Dedifferentiated amniotic fluid mesenchymal stem cell (primary cell): Measurements from ENCODE around the gene OTUD4.
A peak's percentile ranks its signal among the peaks of the same experiment; 100 is the strongest.
"Not testable (repeated sequence)": the region's sequence is repeated elsewhere in the genome, so short reads cannot be mapped to it uniquely, and the experiment has no call there.

Experiments used
- DNase-seq: peaks from one replicate; pipeline ENCODE4 v3.0.0-alpha.2; 2016; ENCODE audit errors: extremely low spot score

OTUD4 gene

GRCh38 chr4:145180298-145181090 lies at the start of gene OTUD4:
Gene OTUD4, minus strand, starts transcription at chr4:145180589. Its CDS starts 616 bp downstream, at chr4:145179973.
- peak; percentile 91 for DNase-seq

GRCh38 chr4:145223228-145223627 lies 42.8 kb upstream of the OTUD4 start:
- DNase-seq, result not testable (repeated sequence)

DNA sequence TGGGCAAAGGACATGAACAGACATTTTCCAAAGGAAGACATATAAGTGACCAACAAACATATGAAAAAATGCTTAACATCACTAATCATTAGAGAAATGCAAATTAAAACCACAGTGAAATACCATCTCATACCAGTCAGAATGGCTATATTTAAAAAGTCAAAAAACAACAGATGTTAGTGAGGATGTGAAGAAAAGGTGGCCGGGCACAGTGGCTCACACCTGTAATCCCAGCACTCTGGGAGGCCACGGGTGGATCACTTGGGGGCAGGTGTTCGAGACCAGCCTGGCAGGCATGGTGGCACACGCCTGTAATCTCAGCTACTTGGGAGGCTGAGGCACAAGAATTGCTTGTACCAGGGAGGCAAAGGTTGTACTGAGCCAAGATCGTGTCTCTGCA lies 41.1 kb upstream of the OTUD4 start:
- not testable (repeated sequence) for DNase-seq

DNA sequence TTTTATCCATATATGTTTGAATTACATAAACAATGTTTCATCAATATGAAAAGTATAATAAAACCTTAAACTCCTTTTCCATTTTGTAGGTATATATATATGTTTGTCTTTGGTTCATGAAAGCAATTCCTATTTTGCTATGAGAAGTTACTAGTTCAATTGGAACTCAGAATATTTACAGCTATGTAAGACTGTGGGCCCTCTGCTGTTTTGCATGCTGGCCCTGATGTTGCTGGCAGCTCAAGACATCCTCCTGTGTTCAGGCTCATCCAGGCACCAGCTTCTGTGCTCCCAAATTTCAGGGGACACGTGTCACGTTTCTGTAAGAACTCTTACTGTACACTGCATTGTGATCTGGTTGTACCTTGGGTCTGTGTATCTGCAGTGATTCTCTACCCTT lies 38.7 kb upstream of the OTUD4 start:
- DNase-seq, result no peak

DNA sequence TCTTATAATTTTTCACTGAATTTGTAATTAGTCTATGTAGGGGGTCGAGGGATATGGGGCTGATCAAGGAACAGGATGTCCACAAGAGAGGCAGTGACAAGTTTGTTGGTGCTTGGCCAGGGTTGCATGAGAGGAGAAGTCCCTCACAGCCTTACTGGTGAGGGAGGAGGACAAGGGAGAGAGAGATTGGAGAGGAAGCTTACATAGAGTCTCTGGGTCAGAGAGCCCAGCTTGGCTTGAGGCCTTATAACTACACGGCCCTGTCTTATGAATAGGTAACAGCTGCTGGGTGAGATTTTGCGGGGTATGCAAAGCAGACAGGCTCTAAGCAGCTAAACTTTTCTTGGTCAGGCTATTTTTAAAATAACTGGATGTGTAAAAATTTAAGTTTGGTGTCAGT lies 37.9 kb upstream of the OTUD4 start:
- no peak for DNase-seq

DNA sequence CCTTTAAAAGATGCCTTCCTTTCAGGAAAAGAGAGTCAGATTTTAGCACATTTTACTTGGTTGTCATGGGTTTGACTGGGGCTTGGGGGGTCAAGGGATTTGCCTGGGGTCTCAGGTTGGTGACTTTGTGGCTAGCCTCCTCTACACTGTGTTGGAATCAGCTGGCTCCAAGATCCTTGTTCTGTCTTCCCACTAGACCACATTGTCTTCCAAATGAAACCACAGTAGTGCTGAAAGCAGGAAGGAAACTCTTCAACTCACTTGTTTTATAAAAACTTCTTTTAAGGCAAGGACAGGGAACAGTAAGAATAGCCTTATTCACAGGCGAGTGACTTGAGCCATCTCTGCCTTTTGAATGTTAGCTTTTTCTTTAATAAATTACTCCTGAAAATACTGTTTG lies 37.0 kb upstream of the OTUD4 start:
- no peak for DNase-seq

DNA sequence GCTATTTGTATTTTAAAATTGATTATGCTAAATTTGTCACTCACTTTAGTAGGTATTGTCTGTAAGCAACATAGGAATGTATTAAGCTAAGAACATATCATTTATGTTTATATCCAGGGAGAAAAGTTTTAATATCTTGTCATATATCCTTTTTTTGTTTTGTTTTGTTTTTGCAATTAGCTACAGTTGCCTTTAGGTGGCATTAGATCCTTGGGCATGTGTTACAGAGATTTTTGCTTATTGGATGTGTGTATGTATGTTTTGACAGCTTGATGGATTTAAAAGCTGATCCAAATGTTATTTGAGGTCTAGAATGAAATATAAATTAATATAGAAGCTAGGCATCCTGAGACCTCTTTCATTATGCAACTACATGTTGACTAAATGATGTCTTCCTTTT lies 36.1 kb upstream of the OTUD4 start:
- DNase-seq, result peak; percentile 54

DNA sequence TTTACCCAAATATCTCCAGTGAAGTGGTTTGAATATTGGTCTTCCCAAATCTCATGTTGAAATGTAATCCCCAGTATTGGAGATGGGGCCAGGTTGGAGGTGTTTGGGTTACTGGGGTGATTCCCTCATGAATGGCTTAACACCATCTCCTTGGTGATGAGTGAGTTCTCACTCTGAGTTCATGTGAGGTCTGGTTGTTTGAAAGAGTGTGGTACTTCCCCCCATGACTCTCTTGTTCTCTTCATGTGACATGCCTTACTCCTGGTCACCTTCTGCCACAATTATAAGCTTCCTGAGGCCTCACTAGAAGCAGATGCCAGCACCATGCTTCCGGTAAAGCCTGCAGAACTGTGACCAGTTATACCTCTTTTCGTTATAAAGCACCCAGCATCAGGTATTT lies 32.9 kb upstream of the OTUD4 start:
- no peak for DNase-seq

- no peak for DNase-seq
These were observed 27.5 kb upstream of the OTUD4 start for GRCh38 chr4:145207934-145208333.

- DNase-seq, result no peak
These were observed 23.0 kb upstream of the OTUD4 start for GRCh38 chr4:145203410-145203809.

DNA sequence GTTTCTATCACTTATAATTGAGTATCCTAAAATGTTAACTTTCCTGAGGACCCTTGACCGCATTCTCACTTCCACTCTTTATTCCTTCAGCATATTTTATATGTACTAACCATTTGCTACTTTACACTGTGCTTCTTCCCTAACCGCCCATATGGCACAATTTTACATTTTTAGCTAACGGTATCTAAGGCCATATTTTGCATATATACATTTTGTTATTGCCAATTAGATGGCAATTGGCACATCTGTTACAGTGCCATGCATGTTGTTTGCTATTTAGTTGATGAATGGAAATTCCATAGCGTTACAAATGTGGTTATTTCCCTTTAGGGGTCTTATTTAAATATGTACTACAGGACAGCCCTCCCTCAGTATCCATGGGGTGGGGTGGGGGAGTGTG lies 20.0 kb upstream of the OTUD4 start:
- no peak for DNase-seq

DNA sequence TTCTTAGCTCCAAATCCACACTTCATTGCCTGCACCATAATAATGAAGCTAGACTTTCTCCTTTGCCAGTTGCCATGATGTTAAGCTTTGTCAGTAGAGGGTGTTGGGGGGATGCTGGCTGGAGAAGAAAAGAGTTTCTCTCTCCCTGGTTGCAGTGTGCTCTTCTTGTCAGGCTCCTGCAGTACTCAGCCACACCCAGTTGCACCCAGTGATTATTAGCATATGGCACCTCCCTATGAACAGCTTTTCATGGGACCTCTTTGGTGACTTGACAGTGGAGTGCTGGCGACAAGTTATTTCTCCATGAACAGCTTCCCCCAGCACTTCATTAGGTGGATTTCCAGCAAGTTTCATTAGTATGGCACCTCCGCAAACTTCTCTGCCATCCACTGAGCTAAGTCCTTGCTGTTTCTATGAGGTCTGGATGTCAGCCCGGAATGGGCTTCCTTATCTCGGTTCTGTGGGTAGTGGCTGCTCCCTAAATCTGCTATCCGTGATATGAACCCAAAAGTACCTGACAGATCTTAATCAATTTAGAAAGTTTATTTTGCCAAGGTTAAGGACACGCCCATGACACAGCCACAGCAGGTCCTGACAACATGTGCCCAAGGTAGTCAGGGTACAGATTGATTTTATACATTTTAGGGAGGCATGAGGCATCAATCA lies 18.8 kb upstream of the OTUD4 start:
- no peak for DNase-seq

GRCh38 chr4:145196747-145197146 lies 16.4 kb upstream of the OTUD4 start:
- DNase-seq, result no peak

GRCh38 chr4:145195167-145195952 lies 15.0 kb upstream of the OTUD4 start:
- no peak for DNase-seq

DNA sequence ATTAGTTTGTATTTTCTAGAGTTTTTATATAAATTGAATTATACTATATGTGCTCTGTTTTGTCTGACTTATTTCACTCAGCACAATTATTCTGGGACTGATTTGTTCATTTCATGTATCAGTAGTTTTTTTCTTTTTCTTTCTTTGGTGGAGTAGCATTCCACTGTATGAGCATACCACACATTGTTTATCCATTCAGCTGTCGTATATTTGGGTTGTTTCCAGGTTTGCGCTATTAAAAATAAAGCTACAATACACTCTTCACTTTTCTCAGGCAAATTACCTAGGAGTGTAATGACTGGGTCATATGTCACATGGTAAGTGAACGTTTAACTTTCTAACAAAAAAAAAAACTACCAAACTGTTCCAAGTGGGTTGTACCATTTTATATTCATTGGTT lies 9.6 kb upstream of the OTUD4 start:
- no peak for DNase-seq

GRCh38 chr4:145186729-145187128 lies 6.3 kb upstream of the OTUD4 start:
- DNase-seq, result no peak

- no peak for DNase-seq
These were observed 3.2 kb upstream of the OTUD4 start for GRCh38 chr4:145183581-145183980.

DNA sequence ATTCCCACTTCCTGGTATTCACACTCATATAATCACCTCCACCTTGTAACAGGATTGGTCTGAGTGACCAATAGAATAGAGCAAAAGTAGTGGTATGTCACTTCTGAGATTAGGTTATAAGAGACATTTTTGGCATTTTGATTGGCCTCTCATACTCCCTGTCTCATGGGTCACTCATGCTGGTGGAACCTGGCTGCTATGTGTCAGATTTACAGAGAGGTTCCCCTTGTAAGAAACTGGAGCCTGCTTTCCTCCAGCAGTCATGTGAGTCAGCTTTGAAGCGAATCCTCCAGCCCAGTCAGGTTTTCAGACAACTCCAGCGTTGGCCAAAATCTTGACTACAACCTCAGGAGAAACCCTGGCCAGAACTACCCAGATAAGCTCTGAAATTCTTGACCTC lies 2.6 kb upstream of the OTUD4 start:
- DNase-seq, result no peak

- no peak for DNase-seq
These were observed 1.8 kb upstream of the OTUD4 start for GRCh38 chr4:145182222-145182621.

DNA sequence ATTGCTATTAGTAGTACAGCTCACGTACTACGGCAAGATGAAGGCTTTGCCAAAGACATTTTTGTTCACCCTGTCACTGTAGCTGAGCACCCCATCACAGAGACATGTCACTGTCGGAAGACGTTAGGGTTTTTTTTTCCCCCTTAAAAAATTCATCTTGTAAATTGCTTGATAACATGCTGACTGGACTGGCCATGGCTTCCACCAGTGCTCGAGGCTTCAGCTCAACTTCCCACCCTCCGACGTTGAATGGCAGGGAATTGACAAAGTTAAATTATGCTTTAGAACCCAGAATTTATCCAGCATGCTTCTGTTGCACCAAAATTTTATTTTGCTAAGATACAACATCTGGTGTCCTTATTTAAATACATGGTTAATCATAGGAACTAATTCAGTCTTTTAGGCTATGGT lies 707 bp upstream of the OTUD4 start:
- no peak for DNase-seq

- not testable (repeated sequence) for DNase-seq
These were observed 510 bp downstream of the OTUD4 start for GRCh38 chr4:145179861-145180297.

GRCh38 chr4:145179281-145179860 lies 1.0 kb downstream of the OTUD4 start:
- peak; percentile 18 for DNase-seq
